HCT116 (cell line): ENCODE results near the gene SLC52A3. TPM values are rescaled to one million over a fixed set of nuclear protein-coding genes. Genes with fewer than 3 reads are reported as not detected.

Experiments
- ATAC-seq: fragments of 200-7000 bp; cut with Tn5 transposase; 2 replicates; pipeline ENCODE4 v1.9.1; 2020; ENCODE audit warnings: mild to moderate bottlenecking, moderate library complexity
- BruUV-seq: library from RNA; stranded (reverse); fragments of 400-500 nt; replicated peaks from 2 replicates; lab custom pipeline; 2021; lab: Mats Ljungman, UMichigan
- CTCF ChIA-PET: fragments of 300-600 bp; sonication (Branson Sonifier 250); formaldehyde crosslinking; loops from one replicate; lab custom pipeline; 2021; ENCODE audit warnings: antibody characterized with exemption; lab: Charles Lee
- POLR2A ChIA-PET: fragments of 300-600, 350-600 bp; sonication (Branson Sonifier 250); formaldehyde crosslinking; loops from one replicate; lab custom pipeline; 2021; ENCODE audit warnings: antibody characterized with exemption; lab: Charles Lee
- RAD21 ChIA-PET, 2 experiments: fragments of 300-600 bp; sonication (Branson Sonifier 250); formaldehyde crosslinking; loops; one replicate each; lab custom pipeline; 2023; ENCODE audit warnings: low total read pairs in 2 of 2; ENCODE audit not compliant: uncharacterized antibody in 2 of 2, unreplicated experiment in 2 of 2, low non-redundant PET in 1 of 2; lab: Charles Lee
- DNase-seq: peaks from one replicate; pipeline ENCODE4 v3.0.0-alpha.2; 2010; ENCODE audit warnings: low read depth, low spot score
- H2AFZ ChIP-seq: fragments of 200-600 bp; shearing (Covaris generic), sonication (generic); 2 replicates; pipeline ENCODE4 v1.6.1; 2017; ENCODE audit warnings: low read depth, mixed run types, mixed read lengths, antibody characterized with exemption, low read length; ENCODE audit not compliant: poor library complexity, severe bottlenecking
- H3K27ac ChIP-seq: 2 replicates; pipeline ENCODE4 v1.5.1; 2012; ENCODE audit warnings: low read depth, low read length
- H3K27me3 ChIP-seq: fragments of 200-600 bp; sonication (generic); 2 replicates; pipeline ENCODE4 v1.6.1; 2016; ENCODE audit warnings: mixed run types, low read length, mixed read lengths; ENCODE audit not compliant: insufficient read depth
- H3K36me3 ChIP-seq, 2 experiments: fragments of 200-500 bp in 1 of 2; fragments of 200-600 bp in 1 of 2; sonication (Bioruptor generic) in 1 of 2; sonication (generic) in 1 of 2; 2 replicates each; pipeline versions ENCODE4 v1.5.1 to v1.6.1; 2014 to 2016; ENCODE audit warnings: low read length in 2 of 2, inconsistent platforms in 1 of 2, mixed read lengths in 1 of 2, mixed run types in 1 of 2; ENCODE audit not compliant: insufficient read depth in 2 of 2, control insufficient read depth in 1 of 2
- H3K4me1 ChIP-seq, 2 experiments: fragments of 200-600 bp in 1 of 2; sonication (generic) in 1 of 2; 2 replicates each; pipeline versions ENCODE4 v1.5.1 to v1.6.1; 2012 to 2017; ENCODE audit warnings: low read length in 2 of 2, inconsistent platforms in 1 of 2, mild to moderate bottlenecking in 1 of 2, mixed read lengths in 1 of 2, mixed run types in 1 of 2, moderate library complexity in 1 of 2; ENCODE audit not compliant: insufficient read depth in 2 of 2, control insufficient read depth in 1 of 2
- H3K4me2 ChIP-seq: fragments of 200-600 bp; sonication (generic); 2 replicates; pipeline ENCODE4 v1.6.1; 2017; ENCODE audit warnings: mixed run types, low read length, mixed read lengths
- H3K4me3 ChIP-seq, 2 experiments: fragments of 200-600 bp in 1 of 2; sonication (generic) in 1 of 2; replicated peaks in 1 of 2; 2 replicates each; pipeline ENCODE4 v1.5.1; 2011 to 2016; ENCODE audit warnings: low read length in 2 of 2, control low read depth in 1 of 2, low read depth in 1 of 2, mild to moderate bottlenecking in 1 of 2, mixed read lengths in 1 of 2, mixed run types in 1 of 2
- H3K79me2 ChIP-seq: fragments of 200-600 bp; sonication (generic); 2 replicates; pipeline ENCODE4 v1.6.1; 2017; ENCODE audit warnings: mild to moderate bottlenecking, mixed run types, low read length, moderate library complexity, mixed read lengths; ENCODE audit not compliant: insufficient read depth
- H3K9ac ChIP-seq: fragments of 200-600 bp; sonication (generic); 2 replicates; pipeline ENCODE4 v1.6.1; 2016; ENCODE audit warnings: low read length, mixed read lengths
- H3K9me2 ChIP-seq: fragments of 200-600 bp; sonication (generic), shearing (Covaris generic); 2 replicates; pipeline ENCODE4 v1.6.1; 2017; ENCODE audit warnings: mixed run types, mild to moderate bottlenecking, moderate library complexity; ENCODE audit not compliant: insufficient read depth
- H3K9me3 ChIP-seq, 2 experiments: fragments of 200-500 bp in 1 of 2; fragments of 200-600 bp in 1 of 2; sonication (Bioruptor generic) in 1 of 2; sonication (generic) in 1 of 2; 2 replicates each; pipeline ENCODE4 v1.6.1; 2014 to 2017; ENCODE audit warnings: low read length in 2 of 2, mixed read lengths in 2 of 2, inconsistent platforms in 1 of 2, low read depth in 1 of 2, mild to moderate bottlenecking in 1 of 2, mixed run types in 1 of 2, moderate library complexity in 1 of 2; ENCODE audit not compliant: control insufficient read depth in 1 of 2, insufficient read depth in 1 of 2
- H4K20me1 ChIP-seq: fragments of 200-600 bp; sonication (generic), shearing (Covaris generic); 2 replicates; pipeline ENCODE4 v1.6.1; 2017; ENCODE audit warnings: mixed run types, mild to moderate bottlenecking, moderate library complexity; ENCODE audit not compliant: insufficient read depth
- ATF3 ChIP-seq: IDR thresholded peaks from 2 replicates; pipeline ENCODE4 v1.6.1; 2012
- CEBPB ChIP-seq: IDR thresholded peaks from 2 replicates; pipeline ENCODE4 v1.6.1; 2012; ENCODE audit warnings: low read depth
- CTCF ChIP-seq, 3 experiments: fragments of 200-600 bp in 1 of 3; sonication (generic) in 1 of 3; IDR thresholded peaks in 2 of 3; conservative IDR thresholded peaks in 1 of 3; 2 replicates each; pipeline ENCODE4 v1.5.1; 2012 to 2017; ENCODE audit warnings: low read depth in 2 of 3, low read length in 2 of 3, antibody characterized with exemption in 1 of 3, borderline replicate concordance in 1 of 3, control low read depth in 1 of 3, mild to moderate bottlenecking in 1 of 3, mixed read lengths in 1 of 3, mixed run types in 1 of 3, moderate library complexity in 1 of 3; ENCODE audit not compliant: insufficient read depth in 1 of 3
- ELF1 ChIP-seq: IDR thresholded peaks from 2 replicates; pipeline ENCODE4 v1.6.1; 2012; ENCODE audit warnings: low read depth, borderline replicate concordance
- EZH2phosphoT487 ChIP-seq: fragments of 200-600 bp; IDR thresholded peaks from 2 replicates; pipeline ENCODE4 v1.6.1; 2018; ENCODE audit warnings: antibody characterized with exemption, borderline replicate concordance
- FOSL1 ChIP-seq: IDR thresholded peaks from 2 replicates; pipeline ENCODE4 v1.6.1; 2012; ENCODE audit warnings: low read depth
- MAX ChIP-seq: IDR thresholded peaks from 2 replicates; pipeline ENCODE4 v1.6.1; 2012
- SRF ChIP-seq: IDR thresholded peaks from 2 replicates; pipeline ENCODE4 v1.6.1; 2012; ENCODE audit warnings: low read depth
- TCF7L2 ChIP-seq: IDR thresholded peaks from 2 replicates; pipeline ENCODE4 v1.7.0; 2011; ENCODE audit warnings: borderline replicate concordance, inconsistent platforms; ENCODE audit not compliant: insufficient read depth, insufficient read length; ENCODE audit errors: extremely low read depth
- YY1 ChIP-seq: IDR thresholded peaks from 2 replicates; pipeline ENCODE4 v1.6.1; 2011; ENCODE audit warnings: low read length, low read depth, moderate library complexity, mild to moderate bottlenecking; ENCODE audit not compliant: insufficient replicate concordance; ENCODE audit errors: extremely low read depth
- ZFX ChIP-seq: fragments of 450-650 bp; IDR thresholded peaks from 2 replicates; pipeline ENCODE4 v1.6.1; 2017
- ZNF274 ChIP-seq: fragments of 200-500 bp; sonication (Bioruptor generic); IDR thresholded peaks from 2 replicates; pipeline ENCODE4 v1.6.1; 2014; ENCODE audit warnings: mild to moderate bottlenecking, low read depth, low read length, inconsistent platforms
- intact Hi-C: fragments of 100-400 bp; cut with micrococcal nuclease; formaldehyde crosslinking; loops from 2 replicates; pipeline ENCODE4 v1.10.0; 2022
- total RNA-seq: library from RNA; stranded (reverse); gene quantifications from one replicate; pipeline ENCODE4 v1.2.1, GENCODE V29; 2021; ENCODE audit not compliant: unreplicated experiment

The SLC52A3 gene
- total RNA-seq, 1 experiment from 2014 or later = 10.2 TPM

- ChIA-PET RAD21 (interaction anchor here in 1 of 2 experiments (1.0 kb wide), 1 partner anchor 141 kb away, joined by 3 read pairs; no protein-coding TSS in a partner anchor), POLR2A (no interaction called here), CTCF (interaction anchor here (0.8 to 7.2 kb wide), 3 partner anchors 18 to 153 kb away, joined by 3 to 181 read pairs (median 3); partner anchors contain the start of gene FAM110A)
- Histone ChIP-seq H3K4me3 (no peak overlapping the region), H3K36me3 (no peaks in the 10 kb centered on the region), H3K9me3 (no peaks in the 10 kb centered on the region), H3K4me1 (peaks cover 8 to 16% of the 10 kb centered on the region in 2 experiments), H3K27ac (no peak overlapping the region), H3K9ac (no peak overlapping the region), H4K20me1 (no peaks in the 10 kb centered on the region), H3K79me2 (no peaks in the 10 kb centered on the region), H3K27me3 (no peaks in the 10 kb centered on the region), H2AFZ (no peak overlapping the region), H3K9me2 (no peaks in the 10 kb centered on the region), H3K4me2 (no peak overlapping the region)
- no peak for ATAC-seq
- DNase-seq = no peak
- no TSS peak for BruUV-seq
- TF ChIP-seq EZH2phosphoT487 = no peak
- no peak for TF ChIP-seq ELF1
- TF ChIP-seq CEBPB = no peak
- no peak for TF ChIP-seq CTCF (IDR thresholded peaks at IDR 0.05 in 2 of 3, conservative IDR thresholded peaks at IDR 0.05 in 1 of 3; ENCODE audit: borderline replicate concordance in 1 of 3, insufficient read depth in 1 of 3, low read depth in 2 of 3, low read length in 2 of 3)
- TF ChIP-seq ZNF274 = no peak
- no peak for TF ChIP-seq TCF7L2
- TF ChIP-seq MAX = no peak
- TF ChIP-seq ATF3 = no peak
- TF ChIP-seq YY1 = no peak
- no peak for TF ChIP-seq ZFX
- TF ChIP-seq SRF = no peak
- TF ChIP-seq FOSL1 = no peak
- intact Hi-C loops = loop anchor here (10.0 kb wide), 1 partner anchor 370 kb away; the partner anchor contains the start of gene TMEM74B
Measured at GRCh38 chr20:815226-815625, 46.9 kb upstream of the SLC52A3 start.
